Activated naive CD4-positive, alpha-beta T cell treated with Interleukin-2 at 50 U/mL for 16 hours (primary cell): Measurements from ENCODE around the gene ZNF726.
"Not testable (repeated sequence)": the region's sequence is repeated elsewhere in the genome, so short reads cannot be mapped to it uniquely, and the experiment has no call there.

Experiments used
- DNase-seq: peaks from one replicate; pipeline ENCODE4 v3.0.0-alpha.2; 2020

The ZNF726 gene

GRCh38 chr19:23949611-23950010, 34.9 kb downstream of the ZNF726 start:
- DNase-seq = no peak

GRCh38 chr19:23956051-23956450, 41.4 kb downstream of the ZNF726 start:
- DNase-seq = no peak

- no peak for DNase-seq
Measured at GRCh38 chr19:23957660-23958281, 43.1 kb downstream of the ZNF726 start.

- not testable (repeated sequence) for DNase-seq
Measured at GRCh38 chr19:23963396-23963795, 48.7 kb downstream of the ZNF726 start.

GRCh38 chr19:23963881-23964280, 49.2 kb downstream of the ZNF726 start:
- DNase-seq = not testable (repeated sequence)

- not testable (repeated sequence) for DNase-seq
Measured at GRCh38 chr19:23964334-23964733, 49.6 kb downstream of the ZNF726 start.

GRCh38 chr19:23969630-23970029, 54.9 kb downstream of the ZNF726 start:
- no peak for DNase-seq

- DNase-seq = no peak
Measured at GRCh38 chr19:23971598-23971997, 56.9 kb downstream of the ZNF726 start.

GRCh38 chr19:23972161-23972560, 57.5 kb downstream of the ZNF726 start:
- no peak for DNase-seq

- DNase-seq = no peak
Measured at GRCh38 chr19:23974941-23975340, 60.3 kb downstream of the ZNF726 start.

- not testable (repeated sequence) for DNase-seq
Measured at GRCh38 chr19:23976631-23977030, 61.9 kb downstream of the ZNF726 start.

GRCh38 chr19:23977256-23977655, 62.6 kb downstream of the ZNF726 start:
- not testable (repeated sequence) for DNase-seq

- DNase-seq = no peak
Measured at GRCh38 chr19:23978068-23978467, 63.4 kb downstream of the ZNF726 start.

GRCh38 chr19:23980805-23981204, 66.1 kb downstream of the ZNF726 start:
- DNase-seq = no peak

- no peak for DNase-seq
Measured at GRCh38 chr19:23981863-23982262, 67.2 kb downstream of the ZNF726 start.

GRCh38 chr19:23983406-23983805, 68.7 kb downstream of the ZNF726 start:
- no peak for DNase-seq
